ENCODE data around the gene TMEM185B.

DNA sequence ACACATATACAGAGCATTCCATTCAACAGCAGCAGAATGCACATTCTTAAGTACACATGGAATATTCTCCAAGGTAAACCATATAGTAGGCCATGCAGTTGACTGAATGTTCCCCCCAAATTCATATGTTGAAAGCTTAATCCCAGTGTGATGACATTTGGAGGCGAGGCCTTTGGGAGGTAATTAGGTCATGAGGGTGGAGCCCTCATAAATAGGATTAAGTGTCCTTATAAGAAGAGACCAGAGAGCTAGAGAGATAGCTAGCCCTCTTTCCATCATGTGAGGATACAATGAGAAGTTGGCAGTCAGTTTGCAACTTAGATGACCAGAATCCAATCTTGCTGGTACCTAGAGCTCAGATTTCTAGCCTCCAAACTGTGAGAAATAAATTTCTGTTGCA lies 27.6 kb downstream of the TMEM185B start:
- TF ChIP-seq GATA2 (IDR thresholded peaks at IDR 0.05; ENCODE audit: low read depth, low read length) (no peak), GATA3 (IDR thresholded peaks at IDR 0.05; ENCODE audit: low read depth, low read length) (no peak)

Data from SH-SY5Y (cell line).